Uterus (tissue), 4 donors: ENCODE data around the gene RB1. TPM values are rescaled to one million over a fixed set of nuclear protein-coding genes. Genes with fewer than 3 reads are reported as not detected.

Source experiments
- DNase-seq, 2 donors: peaks; one replicate each; pipeline ENCODE4 v3.0.0-alpha.2; 2019 to 2020
- H3K27ac ChIP-seq, 2 donors: fragments of 200-600 bp; sonication (generic); 1 replicate in 1 of 2; 2 replicates in 1 of 2; pipeline ENCODE4 v1.5.1; 2016 to 2018
- H3K27me3 ChIP-seq, 2 donors: fragments of 200-600 bp; sonication (generic); one replicate each; pipeline ENCODE4 v1.5.1; 2018 to 2019; ENCODE audit warnings: control low read depth in 1 of 2
- H3K36me3 ChIP-seq, 2 donors: fragments of 200-600 bp; sonication (generic); one replicate each; pipeline ENCODE4 v1.5.1; 2019; ENCODE audit warnings: control low read depth in 1 of 2
- H3K4me1 ChIP-seq, 2 donors: fragments of 200-600 bp; sonication (generic); one replicate each; pipeline ENCODE4 v1.5.1; 2018 to 2019; ENCODE audit warnings: control low read depth in 1 of 2
- H3K4me3 ChIP-seq, 2 donors: fragments of 200-600 bp; sonication (generic); 1 replicate in 1 of 2; 2 replicates in 1 of 2; pipeline ENCODE4 v1.5.1; 2018 to 2019; ENCODE audit warnings: mild to moderate bottlenecking in 1 of 2
- H3K9me3 ChIP-seq, 2 donors: fragments of 200-600 bp; sonication (generic); one replicate each; pipeline ENCODE4 v1.5.1; 2019; ENCODE audit warnings: control low read depth in 1 of 2
- POLR2A ChIP-seq, 2 donors: fragments of 450-650 bp; IDR thresholded peaks; one replicate each; pipeline ENCODE4 v1.6.1; 2016; ENCODE audit warnings: antibody characterized with exemption in 2 of 2, mild to moderate bottlenecking in 1 of 2, moderate library complexity in 1 of 2
- intact Hi-C: fragments of 100-400 bp; cut with DNase I; formaldehyde crosslinking; loops from one replicate; pipeline ENCODE4 v1.15.1; 2023; ENCODE audit warnings: low total_unique reads
- total RNA-seq, 4 donors: library from RNA; depleted of rRNA in 3 of 4; stranded (reverse); fragments of >200 nt in 3 of 4; gene quantifications; one replicate each; pipeline versions ENCODE4 v1.1.0 to v1.2.4, GENCODE V29; 2014 to 2023
- TF ChIP-seq, protein P1 (sequence below), 4 experiments: fragments of 200-600 bp in 2 of 4; fragments of 450-650 bp in 2 of 4; sonication (generic) in 2 of 4; IDR thresholded peaks; one replicate each; pipeline ENCODE4 v1.5.1; 2016 to 2019; ENCODE audit warnings: antibody characterized with exemption in 4 of 4, mild to moderate bottlenecking in 2 of 4, moderate library complexity in 1 of 4
- donor health status: DM: yes; HTN: yes; CAD: no.

Gene RB1
- total RNA-seq, 4 donors from 2014 or later: 27.4 to 58.1 (median 33.9) TPM

GRCh38 chr13:48317511-48318376 is 14.2 kb downstream of the RB1 start:
- no peak for DNase-seq
- Histone ChIP-seq H3K9me3 (peaks cover 0 to 7% of the 10 kb centered on the region in 2 donors), H3K27me3 (no peaks in the 10 kb centered on the region), H3K27ac (no peak overlapping the region), H3K4me1 (no peaks in the 10 kb centered on the region), H3K36me3 (no peaks in the 10 kb centered on the region), H3K4me3 (peak overlapping the region in 1 of 2 donors; percentile 4)
- intact Hi-C loops: no loop called here
- no peak for TF ChIP-seq POLR2A (IDR thresholded peaks at IDR 0.05)
- TF ChIP-seq, protein P1, sequence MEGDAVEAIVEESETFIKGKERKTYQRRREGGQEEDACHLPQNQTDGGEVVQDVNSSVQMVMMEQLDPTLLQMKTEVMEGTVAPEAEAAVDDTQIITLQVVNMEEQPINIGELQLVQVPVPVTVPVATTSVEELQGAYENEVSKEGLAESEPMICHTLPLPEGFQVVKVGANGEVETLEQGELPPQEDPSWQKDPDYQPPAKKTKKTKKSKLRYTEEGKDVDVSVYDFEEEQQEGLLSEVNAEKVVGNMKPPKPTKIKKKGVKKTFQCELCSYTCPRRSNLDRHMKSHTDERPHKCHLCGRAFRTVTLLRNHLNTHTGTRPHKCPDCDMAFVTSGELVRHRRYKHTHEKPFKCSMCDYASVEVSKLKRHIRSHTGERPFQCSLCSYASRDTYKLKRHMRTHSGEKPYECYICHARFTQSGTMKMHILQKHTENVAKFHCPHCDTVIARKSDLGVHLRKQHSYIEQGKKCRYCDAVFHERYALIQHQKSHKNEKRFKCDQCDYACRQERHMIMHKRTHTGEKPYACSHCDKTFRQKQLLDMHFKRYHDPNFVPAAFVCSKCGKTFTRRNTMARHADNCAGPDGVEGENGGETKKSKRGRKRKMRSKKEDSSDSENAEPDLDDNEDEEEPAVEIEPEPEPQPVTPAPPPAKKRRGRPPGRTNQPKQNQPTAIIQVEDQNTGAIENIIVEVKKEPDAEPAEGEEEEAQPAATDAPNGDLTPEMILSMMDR (IDR thresholded peaks at IDR 0.05): no peak

DNA sequence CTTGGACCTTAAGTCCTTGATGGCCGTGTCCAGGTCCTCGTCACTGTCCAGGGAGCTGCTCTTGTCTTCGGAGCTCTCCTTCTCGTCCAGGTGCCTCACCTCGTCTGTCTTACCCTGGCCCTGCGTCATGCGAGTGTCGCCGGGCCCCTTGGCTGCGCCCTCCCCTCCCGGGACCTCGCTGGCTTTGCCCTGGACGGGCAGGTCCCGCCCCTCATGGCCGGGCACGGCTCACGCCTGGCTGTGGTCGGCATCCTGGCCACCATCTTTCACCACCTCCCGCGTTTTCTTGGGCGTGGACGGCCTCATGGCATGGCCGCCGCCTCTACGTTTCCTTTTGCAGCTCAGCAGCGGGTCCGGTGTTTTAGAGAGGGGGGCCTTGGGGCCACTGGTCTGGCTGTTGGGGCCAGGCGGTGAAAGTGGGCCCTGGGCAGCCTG is 14.8 kb downstream of the RB1 start:
- H3K36me3 ChIP-seq: no peaks in the 10 kb centered on the region
- H3K27me3 ChIP-seq: no peaks in the 10 kb centered on the region
- intact Hi-C loops: no loop called here
- no peaks in the 10 kb centered on the region for H3K4me1 ChIP-seq
- H3K9me3 ChIP-seq: peaks cover 0 to 7% of the 10 kb centered on the region in 2 donors
- peak overlapping the region in 1 of 2 donors; percentile 4 for H3K4me3 ChIP-seq
- TF ChIP-seq, protein P1 (IDR thresholded peaks at IDR 0.05): no peak
- TF ChIP-seq POLR2A (IDR thresholded peaks at IDR 0.05): no peak
- H3K27ac ChIP-seq: no peak overlapping the region
- no peak for DNase-seq

- H3K27me3 ChIP-seq: no peaks in the 10 kb centered on the region
- no peak overlapping the region for H3K27ac ChIP-seq
- no peaks in the 10 kb centered on the region for H3K4me1 ChIP-seq
- intact Hi-C loops: no loop called here
- DNase-seq: no peak
- TF ChIP-seq POLR2A (IDR thresholded peaks at IDR 0.05): no peak
- TF ChIP-seq, protein P1 (IDR thresholded peaks at IDR 0.05): no peak
- H3K4me3 ChIP-seq: no peak overlapping the region
- no peaks in the 10 kb centered on the region for H3K36me3 ChIP-seq
- H3K9me3 ChIP-seq: peaks cover 0 to 7% of the 10 kb centered on the region in 2 donors
Measured at GRCh38 chr13:48318821-48319511, 15.4 kb downstream of the RB1 start.

GRCh38 chr13:48319531-48320398 is 16.2 kb downstream of the RB1 start:
- no peak overlapping the region for H3K4me3 ChIP-seq
- intact Hi-C loops: no loop called here

More at GRCh38 chr13:48319531-48320398, 16.2 kb downstream of the RB1 start:
- TF ChIP-seq, protein P1 (IDR thresholded peaks at IDR 0.05): no peak
- no peak for TF ChIP-seq POLR2A (IDR thresholded peaks at IDR 0.05)
- DNase-seq: no peak
- Histone ChIP-seq H3K4me1 (no peaks in the 10 kb centered on the region), H3K27me3 (no peaks in the 10 kb centered on the region), H3K36me3 (no peaks in the 10 kb centered on the region), H3K27ac (no peak overlapping the region), H3K9me3 (peaks cover 0 to 7% of the 10 kb centered on the region in 2 donors)
